AG08395 (cell line): ENCODE measurements around the gene SPATC1L.
"Not testable (repeated sequence)": the region's sequence is repeated elsewhere in the genome, so short reads cannot be mapped to it uniquely, and the experiment has no call there.

Experiments
- DNase-seq: peaks from one replicate; pipeline ENCODE4 v3.0.0; 2012; ENCODE audit warnings: mixed read lengths, low spot score

Gene SPATC1L

GRCh38 chr21:46150491-46151121 lies 33.7 kb downstream of the SPATC1L start:
- no peak for DNase-seq

- no peak for DNase-seq
These were observed 34.2 kb downstream of the SPATC1L start for GRCh38 chr21:46150073-46150472.

GRCh38 chr21:46149205-46149901 lies 34.9 kb downstream of the SPATC1L start:
- no peak for DNase-seq

GRCh38 chr21:46148106-46148505 lies 36.2 kb downstream of the SPATC1L start:
- DNase-seq: no peak

GRCh38 chr21:46147429-46147828 lies 36.8 kb downstream of the SPATC1L start:
- not testable (repeated sequence) for DNase-seq

- DNase-seq: no peak
These were observed 37.4 kb downstream of the SPATC1L start for GRCh38 chr21:46146856-46147255.

GRCh38 chr21:46145840-46146691 lies 38.2 kb downstream of the SPATC1L start:
- no peak for DNase-seq

- DNase-seq: no peak
These were observed 39.0 kb downstream of the SPATC1L start for GRCh38 chr21:46145159-46145839.

GRCh38 chr21:46144464-46145070 lies 39.7 kb downstream of the SPATC1L start:
- no peak for DNase-seq

- no peak for DNase-seq
These were observed 41.4 kb downstream of the SPATC1L start for GRCh38 chr21:46142582-46143473.

GRCh38 chr21:46141767-46142581 lies 42.3 kb downstream of the SPATC1L start:
- DNase-seq: no peak

GRCh38 chr21:46140352-46141003 lies 43.8 kb downstream of the SPATC1L start:
- not testable (repeated sequence) for DNase-seq

- no peak for DNase-seq
These were observed 44.6 kb downstream of the SPATC1L start for GRCh38 chr21:46139686-46140085.

GRCh38 chr21:46138383-46138970 lies 45.8 kb downstream of the SPATC1L start:
- no peak for DNase-seq

GRCh38 chr21:46137908-46138307 lies 46.4 kb downstream of the SPATC1L start:
- DNase-seq: no peak

- DNase-seq: no peak
These were observed 47.4 kb downstream of the SPATC1L start for GRCh38 chr21:46136739-46137349.

GRCh38 chr21:46135782-46136395 lies 48.4 kb downstream of the SPATC1L start:
- no peak for DNase-seq
